NCI-H2029 treated with DMSO at 0.1 percent for 48 hours (cell line): ENCODE data around the gene PRKAG2.
"Not testable (repeated sequence)": the region's sequence is repeated elsewhere in the genome, so short reads cannot be mapped to it uniquely, and the experiment has no call there.

Experiments
- DNase-seq: peaks from one replicate; lab custom pipeline; 2025; lab: John Stamatoyannopoulos, UW

PRKAG2 gene

GRCh38 chr7:151590071-151590849 is 286.7 kb downstream of the PRKAG2 start:
- DNase-seq, result no peak

- DNase-seq, result no peak
These were observed 287.9 kb downstream of the PRKAG2 start for GRCh38 chr7:151588982-151589381.

DNA sequence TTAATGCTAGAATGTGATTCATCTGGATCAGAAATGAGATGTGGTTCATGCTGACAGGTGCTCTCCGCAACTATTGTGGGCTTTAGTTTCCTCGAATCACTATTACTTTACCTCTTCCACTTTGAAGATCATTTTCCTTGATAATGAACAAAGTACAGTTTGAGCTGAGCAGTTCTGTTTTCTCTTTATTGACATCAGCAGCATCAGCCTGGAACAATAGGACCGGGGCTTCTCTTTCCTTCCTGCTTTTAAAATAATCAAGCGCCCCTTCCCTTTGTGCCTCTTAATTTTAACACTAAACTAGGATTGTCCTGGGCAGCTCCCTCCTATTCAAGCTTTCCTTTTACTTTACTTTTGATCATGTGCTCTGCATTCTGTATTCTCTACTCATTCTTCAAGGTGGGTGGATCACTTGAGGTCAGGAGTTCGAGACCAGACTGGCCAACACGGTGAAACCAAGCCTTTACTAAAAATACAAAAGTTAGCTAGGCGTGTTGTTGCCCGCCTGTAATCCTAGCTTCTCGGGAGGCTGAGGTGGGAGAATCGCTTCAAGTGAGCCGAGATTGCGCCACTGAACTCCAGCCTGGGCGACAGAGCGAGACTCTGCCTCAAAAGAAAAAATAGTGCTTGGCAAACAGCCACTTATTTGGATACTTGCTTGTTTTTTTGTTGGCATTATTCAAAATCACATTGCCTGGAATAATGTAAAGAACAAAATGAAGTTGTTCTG is 290.2 kb downstream of the PRKAG2 start:
- DNase-seq, result no peak

- no peak for DNase-seq
These were observed 291.0 kb downstream of the PRKAG2 start for GRCh38 chr7:151585744-151586393.

- no peak for DNase-seq
These were observed 295.2 kb downstream of the PRKAG2 start for GRCh38 chr7:151581741-151582140.

DNA sequence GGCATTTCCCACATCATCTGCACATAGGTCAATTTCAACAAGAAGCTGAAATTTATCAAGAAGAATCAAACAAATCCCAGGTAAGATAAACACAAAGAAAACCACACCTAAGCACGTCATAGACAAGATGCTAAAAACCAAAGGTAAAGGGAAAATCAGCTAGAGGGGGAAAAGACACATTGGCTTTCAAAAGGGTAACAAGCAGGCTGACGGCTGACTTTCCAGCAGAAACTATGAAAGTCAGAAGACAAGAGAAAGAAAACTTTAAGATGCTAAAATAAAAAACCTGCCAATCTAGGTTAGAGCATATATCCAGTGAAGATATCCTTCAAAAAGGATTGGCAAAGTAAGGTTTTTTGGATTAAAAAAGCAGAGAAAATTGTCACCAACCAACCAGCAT is 297.3 kb downstream of the PRKAG2 start:
- no peak for DNase-seq

- no peak for DNase-seq
These were observed 301.5 kb downstream of the PRKAG2 start for GRCh38 chr7:151575410-151575809.

DNA sequence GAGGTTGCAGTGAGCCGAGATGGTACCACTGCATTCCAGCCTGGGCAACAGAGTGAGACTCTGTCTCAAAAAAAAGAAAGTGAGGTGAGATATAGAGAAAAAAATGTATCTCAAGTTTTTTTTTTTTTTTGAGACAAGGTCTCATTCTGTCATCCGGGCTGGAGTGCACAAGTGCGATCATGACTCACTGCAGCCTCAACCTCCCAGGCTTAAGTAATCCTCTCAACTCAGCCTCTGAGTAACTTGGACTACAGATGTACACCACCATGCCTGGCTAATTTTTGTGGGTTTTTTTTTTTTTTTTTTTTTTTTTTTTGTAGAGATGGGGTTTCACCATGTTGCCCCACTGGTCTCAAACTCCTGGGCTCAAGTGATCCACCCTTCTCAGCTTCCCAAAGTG is 303.9 kb downstream of the PRKAG2 start:
- DNase-seq, result not testable (repeated sequence)

DNA sequence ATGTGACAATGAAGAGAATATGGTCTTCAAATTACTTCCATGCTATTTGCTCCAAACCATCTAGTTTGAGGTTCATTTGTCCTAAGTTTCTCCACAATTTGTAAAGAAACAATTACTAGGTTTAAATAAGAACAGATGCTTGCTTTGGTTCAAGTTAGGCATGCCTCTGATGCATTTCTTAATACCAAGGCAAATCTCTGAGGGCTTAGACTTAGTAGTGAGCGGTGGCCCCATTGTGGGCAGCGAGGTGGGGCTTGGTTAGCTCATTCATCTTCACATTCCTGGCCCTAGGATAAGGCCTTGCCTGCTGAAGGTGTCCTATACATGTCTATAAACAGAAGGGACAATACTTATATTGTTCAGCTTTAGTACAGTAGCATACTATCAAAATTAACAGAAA is 304.8 kb downstream of the PRKAG2 start:
- no peak for DNase-seq

DNA sequence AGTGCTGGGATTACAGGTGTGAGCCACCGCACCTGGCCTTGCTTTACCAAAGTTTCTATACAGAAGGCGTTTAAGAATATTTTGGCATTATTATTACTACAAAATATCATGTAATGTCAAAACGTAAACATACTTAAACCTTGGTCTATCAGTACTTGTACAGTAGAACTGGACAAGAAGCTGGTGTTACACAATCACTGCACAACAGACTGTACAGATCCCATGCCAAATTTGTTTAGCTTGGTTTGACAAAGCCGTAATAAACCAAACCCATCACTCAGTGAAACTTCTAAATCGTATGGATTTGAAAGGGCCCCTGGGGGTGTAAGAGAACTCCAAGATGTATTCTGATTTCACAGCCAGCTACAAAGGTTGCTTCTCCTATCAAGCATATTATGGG is 305.4 kb downstream of the PRKAG2 start:
- DNase-seq, result no peak

DNA sequence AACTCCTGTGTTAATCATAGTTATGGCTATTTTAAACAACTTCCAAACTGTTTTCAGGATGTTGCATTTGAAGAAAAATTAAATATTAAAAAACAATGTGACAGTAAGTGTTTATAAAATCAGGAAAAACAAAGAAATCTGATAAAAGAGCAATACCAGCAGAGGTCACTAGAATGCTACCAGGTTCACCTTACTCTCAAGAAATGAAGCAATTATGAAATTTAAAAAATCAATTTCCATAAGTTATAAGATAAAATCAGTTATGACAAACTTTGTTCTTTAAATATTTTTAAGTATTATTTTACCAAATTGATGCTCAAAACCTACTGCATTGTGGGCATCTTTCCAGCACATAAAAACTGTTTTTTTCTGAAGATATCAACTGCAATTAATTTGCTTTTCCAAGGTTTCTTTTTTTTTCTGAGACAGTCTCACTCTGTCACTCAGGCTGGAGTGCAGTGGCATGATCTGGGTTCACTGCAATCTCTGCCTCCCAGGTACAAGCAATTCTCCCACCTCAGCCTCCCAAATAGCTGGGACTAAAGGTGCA is 306.5 kb downstream of the PRKAG2 start:
- DNase-seq, result no peak

- no peak for DNase-seq
These were observed 307.7 kb downstream of the PRKAG2 start for GRCh38 chr7:151568956-151569940.

DNA sequence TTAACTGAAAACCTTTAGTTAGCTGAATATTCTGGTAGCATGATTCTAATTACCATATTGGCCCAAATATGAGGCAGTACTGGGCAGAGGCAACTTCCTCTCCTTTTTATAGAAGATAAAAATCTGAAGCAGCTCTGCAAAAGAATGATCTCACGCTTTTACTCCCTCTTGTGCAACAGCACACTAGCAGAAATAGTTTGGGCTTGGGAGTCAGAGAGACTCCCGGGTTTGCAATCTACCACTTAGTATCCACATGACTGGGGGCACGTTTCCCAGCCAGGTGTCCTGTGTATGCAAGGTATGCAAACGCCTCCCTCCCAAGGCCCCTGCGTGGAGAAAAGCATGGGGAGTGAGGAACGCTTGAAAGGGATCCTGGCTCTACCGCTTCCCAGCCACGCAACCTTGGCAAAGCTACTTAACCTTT is 310.0 kb downstream of the PRKAG2 start:
- DNase-seq, result no peak

DNA sequence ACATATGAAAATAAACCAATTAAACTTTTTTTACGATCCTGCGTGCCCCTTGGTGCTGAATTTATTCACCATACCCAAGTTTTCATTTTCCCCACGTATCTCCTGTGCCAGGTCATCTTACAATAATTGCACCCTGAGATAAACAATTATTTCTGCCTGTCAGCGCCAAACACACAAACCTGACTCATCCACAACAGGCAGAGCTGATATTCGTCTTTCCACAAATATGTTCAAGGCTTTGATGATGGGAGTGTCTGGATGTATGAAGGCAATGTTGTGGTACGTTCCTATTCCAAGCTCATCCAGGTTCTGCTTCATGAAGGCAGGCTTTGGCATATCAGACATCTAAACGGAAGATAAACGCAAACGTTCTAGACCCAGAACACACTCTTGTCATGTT is 311.4 kb downstream of the PRKAG2 start:
- DNase-seq, result no peak

DNA sequence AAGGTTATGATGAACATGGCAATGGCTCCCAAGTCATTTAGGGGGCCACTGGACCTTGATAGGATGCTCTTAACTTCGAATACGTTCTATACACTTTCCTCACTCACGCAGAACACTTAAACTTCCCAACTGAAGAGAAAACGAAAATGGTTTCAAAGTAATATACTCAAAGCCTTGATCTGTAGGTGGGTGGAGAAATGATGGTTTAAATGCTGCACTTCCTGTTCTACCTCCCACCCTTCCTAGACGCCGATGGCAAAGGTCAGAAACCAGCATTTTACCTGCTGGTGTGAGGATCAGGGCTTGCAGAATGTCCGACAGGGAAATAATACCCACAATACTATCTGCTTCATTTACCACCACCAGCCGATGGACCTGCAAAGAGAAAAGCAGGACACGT is 316.7 kb downstream of the PRKAG2 start:
- DNase-seq, result no peak

DNA sequence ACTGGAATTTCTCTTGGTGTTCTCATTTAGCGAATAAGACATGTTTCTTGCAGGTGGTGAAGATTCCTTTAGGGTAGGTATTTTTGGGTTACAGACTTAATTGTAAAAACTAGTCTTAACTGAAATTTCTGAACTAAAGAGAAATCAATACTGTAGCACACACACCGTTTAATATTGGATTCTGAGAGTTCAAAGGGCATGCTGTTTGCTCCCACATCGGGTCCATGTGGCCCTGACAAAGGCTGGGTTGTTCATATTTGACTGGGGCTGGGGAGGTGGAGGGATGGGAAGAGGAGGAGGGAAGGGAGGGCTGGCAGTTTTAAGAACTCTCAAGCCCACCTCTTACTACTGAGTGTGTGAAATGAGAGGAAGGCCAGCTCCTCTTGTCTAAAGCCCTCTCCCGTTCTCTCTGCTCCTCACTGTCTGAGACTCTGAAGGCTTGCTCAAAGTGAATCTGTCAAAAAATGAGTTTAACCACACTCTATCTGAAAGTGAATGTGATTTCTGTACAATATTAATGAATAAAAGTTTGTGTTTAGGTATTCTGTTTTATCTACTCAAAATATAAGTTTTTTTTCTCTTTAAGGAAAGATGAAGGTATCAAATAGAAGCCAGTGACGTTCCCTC is 317.2 kb downstream of the PRKAG2 start:
- DNase-seq, result no peak

- no peak for DNase-seq
These were observed 318.3 kb downstream of the PRKAG2 start for GRCh38 chr7:151558575-151558974.

DNA sequence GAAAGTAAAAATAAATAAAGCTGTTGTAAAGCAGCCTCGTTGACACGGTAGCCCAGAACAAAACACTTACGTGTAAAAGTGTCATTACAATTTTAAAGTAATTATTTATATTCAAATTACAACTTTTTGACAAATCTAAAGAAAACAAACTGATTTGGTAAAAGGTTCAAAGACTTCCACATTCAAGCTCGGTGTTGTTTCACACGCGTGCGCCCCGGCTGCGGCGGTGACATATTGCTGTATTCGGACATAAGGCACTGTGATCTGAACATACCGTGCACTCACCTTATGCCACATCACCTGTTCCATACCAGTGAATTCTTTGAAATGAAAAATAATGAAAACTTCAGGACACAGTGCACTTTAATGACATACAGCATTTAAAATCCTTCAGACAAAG is 320.3 kb downstream of the PRKAG2 start:
- DNase-seq, result no peak

- DNase-seq, result no peak
These were observed 323.6 kb downstream of the PRKAG2 start for GRCh38 chr7:151553356-151553755.

DNA sequence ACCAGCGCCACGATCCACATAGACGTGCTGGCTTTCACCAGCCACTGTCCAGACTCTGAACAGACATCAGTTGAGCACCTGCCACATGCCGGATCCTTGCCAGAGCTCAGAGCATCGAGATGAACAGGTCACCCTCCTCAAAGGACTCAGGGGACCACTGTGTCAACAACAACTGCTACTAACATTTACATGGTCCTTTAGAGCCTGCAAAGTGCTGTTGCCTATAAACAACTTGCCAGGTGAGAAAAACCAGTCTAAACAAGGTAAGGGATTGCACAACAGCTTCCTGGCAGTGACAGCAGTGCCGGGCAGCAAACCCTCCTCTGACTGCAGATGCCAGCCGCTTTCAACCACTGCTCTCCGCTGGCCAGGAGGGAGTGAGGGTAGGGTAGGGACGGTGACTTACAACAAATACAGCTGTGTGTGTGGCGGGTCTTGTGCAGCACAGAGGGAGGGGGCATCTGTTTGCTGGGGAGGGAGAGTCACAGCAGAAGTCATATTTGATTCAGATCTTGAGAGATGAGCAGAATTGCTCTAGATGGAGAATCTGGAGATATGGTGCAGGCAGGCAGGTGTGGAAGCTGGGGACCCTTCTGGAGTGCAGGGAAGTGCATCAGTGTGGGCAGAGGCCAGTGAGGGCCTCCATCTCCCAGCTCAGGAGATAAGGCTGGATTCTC is 324.4 kb downstream of the PRKAG2 start:
- DNase-seq, result peak; percentile 91
